ENCODE data around the gene SHC3.

Gene SHC3

GRCh38 chr9:88979021-88979420 lies 199.6 kb downstream of the SHC3 start:
- no peak for ATAC-seq

GRCh38 chr9:88978034-88978433 lies 200.6 kb downstream of the SHC3 start:
- no peak for ATAC-seq

GRCh38 chr9:88976890-88977257 lies 201.7 kb downstream of the SHC3 start:
- no peak for ATAC-seq

- no peak for ATAC-seq
Observed at GRCh38 chr9:88975966-88976889, 202.4 kb downstream of the SHC3 start.

- ATAC-seq = no peak
Observed at GRCh38 chr9:88974641-88975040, 204.0 kb downstream of the SHC3 start.

GRCh38 chr9:88973281-88974045 lies 205.2 kb downstream of the SHC3 start:
- no peak for ATAC-seq

- ATAC-seq = no peak
Observed at GRCh38 chr9:88972401-88972800, 206.2 kb downstream of the SHC3 start.

GRCh38 chr9:88971131-88971960 lies 207.3 kb downstream of the SHC3 start:
- ATAC-seq = no peak

GRCh38 chr9:88969646-88970373 lies 208.8 kb downstream of the SHC3 start:
- ATAC-seq = no peak

GRCh38 chr9:88968799-88969198 lies 209.8 kb downstream of the SHC3 start:
- no peak for ATAC-seq

GRCh38 chr9:88966894-88967676 lies 211.5 kb downstream of the SHC3 start:
- no peak for ATAC-seq

- ATAC-seq = no peak
Observed at GRCh38 chr9:88965473-88965872, 213.1 kb downstream of the SHC3 start.

GRCh38 chr9:88960632-88961031 lies 218.0 kb downstream of the SHC3 start:
- ATAC-seq = no peak

- ATAC-seq = no peak
Observed at GRCh38 chr9:88959727-88960469, 218.7 kb downstream of the SHC3 start.

- no peak for ATAC-seq
Observed at GRCh38 chr9:88957526-88957925, 221.1 kb downstream of the SHC3 start.

Measured in activated CD4-positive, CD25-positive, alpha-beta regulatory T cell treated with anti-CD3 and anti-CD28 coated beads, Interleukin-2, amount 50 U/mL, for 24 hours (primary cell).